Osteoblast (primary cell): ENCODE data around the gene NMU. TPM values are rescaled to one million over a fixed set of nuclear protein-coding genes. Genes with fewer than 3 reads are reported as not detected.
"Not testable (repeated sequence)": the region's sequence is repeated elsewhere in the genome, so short reads cannot be mapped to it uniquely, and the experiment has no call there.

ENCODE experiments used
- DNase-seq: peaks from one replicate; pipeline ENCODE4 v3.0.0; 2011; ENCODE audit warnings: low spot score, mixed read lengths; ENCODE audit not compliant: insufficient read length; ENCODE audit errors: missing footprints
- H2AFZ ChIP-seq: 2 replicates; pipeline ENCODE4 v1.6.0; 2011; ENCODE audit warnings: mild to moderate bottlenecking, low read length
- H3K27ac ChIP-seq: 2 replicates; pipeline ENCODE4 v1.5.1; 2011; ENCODE audit warnings: mild to moderate bottlenecking, low read depth, low read length, moderate library complexity
- H3K27me3 ChIP-seq: 2 replicates; pipeline ENCODE4 v1.6.0; 2012; ENCODE audit warnings: mild to moderate bottlenecking, control low read depth, inconsistent platforms, low read length, moderate library complexity; ENCODE audit not compliant: insufficient read depth
- H3K36me3 ChIP-seq: 2 replicates; pipeline ENCODE4 v1.5.1; 2011; ENCODE audit warnings: mild to moderate bottlenecking, low read length, control low read depth, moderate library complexity; ENCODE audit not compliant: insufficient read depth
- H3K4me1 ChIP-seq: 2 replicates; pipeline ENCODE4 v1.5.1; 2011; ENCODE audit warnings: mild to moderate bottlenecking, low read length, control low read depth, moderate library complexity; ENCODE audit not compliant: insufficient read depth
- H3K4me2 ChIP-seq: 2 replicates; pipeline ENCODE4 v1.6.0; 2011; ENCODE audit warnings: mild to moderate bottlenecking, low read length; ENCODE audit not compliant: insufficient read depth
- H3K4me3 ChIP-seq: fragments of 200-600 bp; sonication (generic); 3 replicates; pipeline ENCODE4 v1.5.1; 2012; ENCODE audit warnings: mild to moderate bottlenecking, low read length, inconsistent platforms; ENCODE audit not compliant: insufficient read depth
- H3K79me2 ChIP-seq: 2 replicates; pipeline ENCODE4 v1.6.0; 2012; ENCODE audit warnings: mild to moderate bottlenecking, low read length, control low read depth, inconsistent platforms; ENCODE audit not compliant: insufficient read depth
- H3K9me3 ChIP-seq: 2 replicates; pipeline ENCODE4 v1.5.1; 2011; ENCODE audit warnings: low read depth, low read length, control low read depth
- H4K20me1 ChIP-seq: 2 replicates; pipeline ENCODE4 v1.6.0; 2012; ENCODE audit warnings: mild to moderate bottlenecking, low read length, control low read depth; ENCODE audit not compliant: insufficient read depth
- total RNA-seq: library from RNA; depleted of rRNA; stranded (reverse); fragments of >200 nt; gene quantifications from 2 replicates; pipeline ENCODE4 v1.2.3, GENCODE V29; 2012
- TF ChIP-seq, protein P1 (sequence below): IDR thresholded peaks from 2 replicates; pipeline ENCODE4 v1.5.1; 2011; ENCODE audit warnings: mild to moderate bottlenecking, low read depth, low read length, moderate library complexity; ENCODE audit errors: extremely low read depth

NMU gene
- total RNA-seq, 1 donor, result not detected

GRCh38 chr4:55633903-55634302, 2.2 kb downstream of the NMU start:
- no peaks in the 10 kb centered on the region for H4K20me1 ChIP-seq
- no peaks in the 10 kb centered on the region for H3K4me1 ChIP-seq
- no peak overlapping the region for H3K4me3 ChIP-seq
- TF ChIP-seq, protein P1, sequence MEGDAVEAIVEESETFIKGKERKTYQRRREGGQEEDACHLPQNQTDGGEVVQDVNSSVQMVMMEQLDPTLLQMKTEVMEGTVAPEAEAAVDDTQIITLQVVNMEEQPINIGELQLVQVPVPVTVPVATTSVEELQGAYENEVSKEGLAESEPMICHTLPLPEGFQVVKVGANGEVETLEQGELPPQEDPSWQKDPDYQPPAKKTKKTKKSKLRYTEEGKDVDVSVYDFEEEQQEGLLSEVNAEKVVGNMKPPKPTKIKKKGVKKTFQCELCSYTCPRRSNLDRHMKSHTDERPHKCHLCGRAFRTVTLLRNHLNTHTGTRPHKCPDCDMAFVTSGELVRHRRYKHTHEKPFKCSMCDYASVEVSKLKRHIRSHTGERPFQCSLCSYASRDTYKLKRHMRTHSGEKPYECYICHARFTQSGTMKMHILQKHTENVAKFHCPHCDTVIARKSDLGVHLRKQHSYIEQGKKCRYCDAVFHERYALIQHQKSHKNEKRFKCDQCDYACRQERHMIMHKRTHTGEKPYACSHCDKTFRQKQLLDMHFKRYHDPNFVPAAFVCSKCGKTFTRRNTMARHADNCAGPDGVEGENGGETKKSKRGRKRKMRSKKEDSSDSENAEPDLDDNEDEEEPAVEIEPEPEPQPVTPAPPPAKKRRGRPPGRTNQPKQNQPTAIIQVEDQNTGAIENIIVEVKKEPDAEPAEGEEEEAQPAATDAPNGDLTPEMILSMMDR, result no peak
- H3K4me2 ChIP-seq, result no peak overlapping the region
- H3K9me3 ChIP-seq, result no peaks in the 10 kb centered on the region
- DNase-seq, result no peak
- no peaks in the 10 kb centered on the region for H3K79me2 ChIP-seq
- no peaks in the 10 kb centered on the region for H3K36me3 ChIP-seq
- peaks cover 39% of the 10 kb centered on the region for H3K27me3 ChIP-seq
- no peak overlapping the region for H3K27ac ChIP-seq
- H2AFZ ChIP-seq, result no peak overlapping the region

DNA sequence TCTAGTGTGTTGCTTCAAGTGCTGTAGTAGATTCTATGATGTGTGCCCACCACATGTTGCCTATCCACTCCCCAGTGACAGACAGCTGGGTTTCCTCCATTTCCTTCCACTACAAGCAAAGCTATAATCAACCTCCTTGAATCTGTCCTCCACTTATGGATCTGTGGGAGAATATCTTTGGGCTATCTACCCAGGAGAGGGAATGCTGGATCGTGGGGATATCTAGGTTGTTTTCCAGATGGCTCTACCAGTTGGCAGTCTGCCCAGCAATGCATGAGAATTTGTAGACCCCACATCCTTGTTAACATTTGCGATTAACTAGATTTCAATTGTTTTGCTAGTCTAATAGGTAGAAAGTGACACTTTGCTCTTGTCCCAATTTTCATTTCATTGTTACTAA, 10.3 kb downstream of the NMU start:
- H3K27ac ChIP-seq, result no peak overlapping the region
- no peaks in the 10 kb centered on the region for H3K4me1 ChIP-seq
- no peaks in the 10 kb centered on the region for H3K9me3 ChIP-seq
- no peaks in the 10 kb centered on the region for H3K36me3 ChIP-seq
- H3K4me3 ChIP-seq, result no peak overlapping the region
- TF ChIP-seq, protein P1, result no peak
- DNase-seq, result no peak
- H3K79me2 ChIP-seq, result no peaks in the 10 kb centered on the region
- no peaks in the 10 kb centered on the region for H3K27me3 ChIP-seq
- H3K4me2 ChIP-seq, result no peak overlapping the region
- no peak overlapping the region for H2AFZ ChIP-seq
- H4K20me1 ChIP-seq, result no peaks in the 10 kb centered on the region

DNA sequence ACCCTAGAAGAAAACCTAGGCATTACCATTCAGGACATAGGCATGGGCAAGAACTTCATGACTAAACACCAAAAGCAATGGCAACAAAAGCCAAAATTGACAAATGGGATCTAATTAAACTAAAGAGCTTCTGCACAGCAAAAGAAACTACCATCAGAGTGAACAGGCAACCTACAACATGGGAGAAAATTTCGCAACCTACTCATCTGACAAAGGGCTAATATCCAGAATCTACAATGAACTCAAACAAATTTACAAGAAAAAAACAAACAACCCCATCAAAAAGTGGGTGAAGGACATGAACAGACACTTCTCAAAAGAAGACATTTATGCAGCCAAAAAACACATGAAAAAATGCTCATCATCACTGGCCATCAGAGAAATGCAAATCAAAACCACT, 12.0 kb downstream of the NMU start:
- not testable (repeated sequence) for DNase-seq, H2AFZ ChIP-seq, H3K4me2 ChIP-seq, H3K27me3 ChIP-seq, H3K27ac ChIP-seq, H3K4me1 ChIP-seq, H3K9me3 ChIP-seq, H3K79me2 ChIP-seq, H3K4me3 ChIP-seq, H3K36me3 ChIP-seq, H4K20me1 ChIP-seq

DNA sequence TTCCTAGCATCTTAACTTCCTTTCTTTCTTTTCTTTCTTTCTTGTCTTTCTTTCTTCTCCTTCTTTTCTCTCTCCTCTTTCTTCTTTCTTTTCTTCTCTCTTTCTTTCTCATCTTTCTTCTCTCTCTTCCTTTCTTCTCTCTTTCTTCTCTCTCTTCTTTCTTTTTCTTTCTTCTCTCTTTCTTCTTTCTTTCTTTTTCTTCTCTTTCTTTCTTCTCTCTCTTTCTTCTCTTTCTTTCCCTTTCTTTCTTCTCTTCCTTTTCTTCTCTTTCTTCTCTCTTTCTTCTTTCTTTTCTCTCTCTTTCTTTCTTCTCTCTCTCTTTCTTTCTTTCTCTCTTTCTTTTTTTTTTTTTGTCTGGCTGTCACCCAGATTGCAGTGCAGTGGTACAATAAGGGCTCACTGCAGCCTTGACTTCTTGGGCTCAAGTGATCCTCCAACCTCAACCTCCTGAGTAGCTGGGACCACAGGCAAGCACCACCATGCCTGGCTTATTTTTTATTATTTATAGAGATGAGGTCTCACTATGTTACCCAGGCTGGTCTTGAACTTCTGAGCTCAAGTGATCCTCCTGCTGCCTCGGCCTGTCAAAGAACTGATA, 17.5 kb downstream of the NMU start:
- no peaks in the 10 kb centered on the region for H3K27me3 ChIP-seq
- DNase-seq, result no peak
- H3K27ac ChIP-seq, result no peak overlapping the region
- no peaks in the 10 kb centered on the region for H3K4me1 ChIP-seq
- H3K4me2 ChIP-seq, result no peak overlapping the region
- H3K79me2 ChIP-seq, result no peaks in the 10 kb centered on the region
- TF ChIP-seq, protein P1, result no peak
- no peak overlapping the region for H2AFZ ChIP-seq
- no peaks in the 10 kb centered on the region for H4K20me1 ChIP-seq
- H3K9me3 ChIP-seq, result no peaks in the 10 kb centered on the region
- H3K4me3 ChIP-seq, result no peak overlapping the region
- H3K36me3 ChIP-seq, result no peaks in the 10 kb centered on the region
